Fibroblast of lung (primary cell): ENCODE measurements around the gene SDK1. TPM values are rescaled to one million over a fixed set of nuclear protein-coding genes. Genes with fewer than 3 reads are reported as not detected.

Source experiments
- DNase-seq, 2 donors: peaks; one replicate each; pipeline versions ENCODE4 v3.0.0 to v3.0.0-alpha.2; 2010; ENCODE audit warnings: low read depth in 2 of 2
- H2AFZ ChIP-seq: 2 replicates; pipeline ENCODE4 v1.5.1; 2012; ENCODE audit warnings: low read length, control low read depth, inconsistent platforms
- H3K27ac ChIP-seq: 2 replicates; pipeline ENCODE4 v1.5.1; 2011; ENCODE audit warnings: low read length, control low read depth; ENCODE audit not compliant: insufficient read depth
- H3K27me3 ChIP-seq: 2 replicates; pipeline ENCODE4 v1.5.1; 2011; ENCODE audit warnings: mild to moderate bottlenecking, low read length; ENCODE audit not compliant: control insufficient read depth, insufficient read depth
- H3K36me3 ChIP-seq: 2 replicates; pipeline ENCODE4 v1.5.1; 2011; ENCODE audit warnings: low read length; ENCODE audit not compliant: control insufficient read depth, insufficient read depth
- H3K4me1 ChIP-seq: 2 replicates; pipeline ENCODE4 v1.5.1; 2011; ENCODE audit warnings: low read length; ENCODE audit not compliant: control insufficient read depth, insufficient read depth; ENCODE audit errors: extremely low read depth
- H3K4me2 ChIP-seq: 2 replicates; pipeline ENCODE4 v1.5.1; 2011; ENCODE audit warnings: low read length, control low read depth; ENCODE audit not compliant: insufficient read depth; ENCODE audit errors: extremely low read depth
- H3K4me3 ChIP-seq, 4 experiments: fragments of 200-600 bp in 1 of 4; sonication (generic) in 1 of 4; replicated peaks in 1 of 4; 2 replicates each; pipeline ENCODE4 v1.5.1; 2011 to 2016; ENCODE audit warnings: low read length in 4 of 4, low read depth in 3 of 4, mild to moderate bottlenecking in 3 of 4, control low read depth in 2 of 4, inconsistent platforms in 1 of 4, mixed read lengths in 1 of 4; ENCODE audit not compliant: insufficient read depth in 1 of 4; ENCODE audit errors: control extremely low read depth in 1 of 4
- H3K79me2 ChIP-seq: 2 replicates; pipeline ENCODE4 v1.5.1; 2012; ENCODE audit warnings: mild to moderate bottlenecking, low read length, inconsistent platforms; ENCODE audit not compliant: control insufficient read depth, insufficient read depth
- H3K9ac ChIP-seq: 2 replicates; pipeline ENCODE4 v1.5.1; 2011; ENCODE audit warnings: mild to moderate bottlenecking, low read length, control low read depth; ENCODE audit not compliant: insufficient read depth
- H3K9me3 ChIP-seq: 2 replicates; pipeline ENCODE4 v1.5.1; 2012; ENCODE audit warnings: low read depth, low read length; ENCODE audit not compliant: control insufficient read depth, insufficient read depth
- H4K20me1 ChIP-seq: 2 replicates; pipeline ENCODE4 v1.5.1; 2011; ENCODE audit warnings: low read length; ENCODE audit not compliant: control insufficient read depth, insufficient read depth; ENCODE audit errors: extremely low read depth
- CTCF ChIP-seq, 2 donors: IDR thresholded peaks in 1 of 2; conservative IDR thresholded peaks in 1 of 2; 1 replicate in 1 of 2; 2 replicates in 1 of 2; pipeline ENCODE4 v1.5.1; 2011 to 2012; ENCODE audit warnings: low read length in 2 of 2, control low read depth in 1 of 2, inconsistent platforms in 1 of 2, low read depth in 1 of 2, mild to moderate bottlenecking in 1 of 2
- EZH2 ChIP-seq: IDR thresholded peaks from 2 replicates; pipeline ENCODE4 v1.5.1; 2012; ENCODE audit warnings: low read length, control low read depth, mild to moderate bottlenecking; ENCODE audit errors: missing control alignments
- polyA plus RNA-seq, 2 donors: library from polyadenylated mRNA; depleted of rRNA in 1 of 2; stranded (reverse) in 1 of 2; unstranded in 1 of 2; fragments of >200 nt; gene quantifications; 2 replicates each; pipeline ENCODE4 v1.2.1, GENCODE V29; 2011 to 2012; ENCODE audit warnings: missing spikeins in 1 of 2
- total RNA-seq: library from RNA; depleted of rRNA; stranded (reverse); fragments of >200 nt; gene quantifications from 2 replicates; pipeline ENCODE4 v1.2.1, GENCODE V29; 2014

Gene SDK1
- total and polyA plus RNA-seq, 2 donors (not counting 1 experiment from before 2014, with no cell fraction given): 1.0 to 8.6 TPM

- Histone ChIP-seq H4K20me1 (no peaks in the 10 kb centered on the region), H3K9me3 (no peaks in the 10 kb centered on the region), H2AFZ (no peak overlapping the region), H3K9ac (no peak overlapping the region), H3K36me3 (no peaks in the 10 kb centered on the region), H3K27me3 (no peaks in the 10 kb centered on the region), H3K4me1 (no peaks in the 10 kb centered on the region), H3K27ac (no peak overlapping the region), H3K4me2 (no peak overlapping the region), H3K79me2 (no peaks in the 10 kb centered on the region), H3K4me3 (no peak overlapping the region)
- DNase-seq: no peak
- TF ChIP-seq EZH2 (no peak), CTCF (conservative IDR thresholded peaks at IDR 0.05 in 1 of 2, IDR thresholded peaks at IDR 0.05 in 1 of 2; ENCODE audit: low read depth in 1 of 2, low read length in 2 of 2) (no peak)
Observed at GRCh38 chr7:4208086-4208485, 907.0 kb downstream of the SDK1 start.

GRCh38 chr7:4208586-4208985, 907.5 kb downstream of the SDK1 start:
- Histone ChIP-seq H3K9ac (no peak overlapping the region), H2AFZ (no peak overlapping the region), H3K79me2 (no peaks in the 10 kb centered on the region), H3K9me3 (no peaks in the 10 kb centered on the region), H3K27ac (no peak overlapping the region), H4K20me1 (no peaks in the 10 kb centered on the region), H3K36me3 (no peaks in the 10 kb centered on the region), H3K4me2 (no peak overlapping the region), H3K4me1 (no peaks in the 10 kb centered on the region), H3K4me3 (no peak overlapping the region), H3K27me3 (no peaks in the 10 kb centered on the region)
- no peak for DNase-seq
- no peak for TF ChIP-seq EZH2
- no peak for TF ChIP-seq CTCF (conservative IDR thresholded peaks at IDR 0.05 in 1 of 2, IDR thresholded peaks at IDR 0.05 in 1 of 2; ENCODE audit: low read depth in 1 of 2, low read length in 2 of 2)

GRCh38 chr7:4209126-4209525, 908.1 kb downstream of the SDK1 start:
- Histone ChIP-seq H3K27me3 (no peaks in the 10 kb centered on the region), H3K27ac (no peak overlapping the region), H3K9ac (no peak overlapping the region), H4K20me1 (no peaks in the 10 kb centered on the region), H3K4me3 (no peak overlapping the region), H3K9me3 (no peaks in the 10 kb centered on the region), H3K79me2 (no peaks in the 10 kb centered on the region), H3K36me3 (no peaks in the 10 kb centered on the region), H3K4me2 (no peak overlapping the region), H2AFZ (no peak overlapping the region), H3K4me1 (no peaks in the 10 kb centered on the region)
- DNase-seq: no peak
- TF ChIP-seq CTCF (conservative IDR thresholded peaks at IDR 0.05 in 1 of 2, IDR thresholded peaks at IDR 0.05 in 1 of 2; ENCODE audit: low read depth in 1 of 2, low read length in 2 of 2) (no peak), EZH2 (no peak)
